Measurements from ENCODE around the gene ZNF724.

GRCh38 chr19:23260956-23261355, 10.8 kb upstream of the ZNF724 start:
- TF ChIP-seq CTCF (conservative IDR thresholded peaks at IDR 0.05 in 1 of 2, IDR thresholded peaks at IDR 0.05 in 1 of 2; ENCODE audit: low read depth in 1 of 2, low read length in 2 of 2) (no peak), EZH2 (IDR thresholded peaks at IDR 0.05; ENCODE audit: low read length, missing control alignments) (no peak)

Measured in fibroblast of lung (primary cell).